H1 (cell line): ENCODE data around the gene SEZ6L. TPM values are rescaled to one million over a fixed set of nuclear protein-coding genes. Genes with fewer than 3 reads are reported as not detected.

Source experiments
- CTCF ChIA-PET: fragments of 300-600 bp; sonication (Branson Sonifier 250); formaldehyde crosslinking; loops from one replicate; lab custom pipeline; 2021; ENCODE audit not compliant: partially characterized antibody; lab: Charles Lee
- POLR2A ChIA-PET: fragments of 300-600 bp; sonication (Branson Sonifier 250); formaldehyde crosslinking; loops from one replicate; lab custom pipeline; 2021; ENCODE audit warnings: inconsistent platforms; ENCODE audit not compliant: partially characterized antibody; lab: Charles Lee
- DNase-seq, 2 experiments: peaks; one replicate each; pipeline versions ENCODE4 v3.0.0 to v3.0.0-alpha.2; 2010 to 2022; ENCODE audit warnings: low spot score in 2 of 2, low read depth in 1 of 2, mixed read lengths in 1 of 2
- FAIRE-seq: peaks from 2 replicates; lab custom pipeline; 2011; peaks lifted over from hg19 to GRCh38; lab: Jason Lieb, UNC
- H2AFZ ChIP-seq: 2 replicates; pipeline ENCODE4 v1.8.1; 2012; ENCODE audit warnings: low read length, inconsistent platforms
- H2AK5ac ChIP-seq: 2 replicates; pipeline ENCODE4 v1.6.1; 2013; ENCODE audit warnings: low read depth, low read length
- H2BK120ac ChIP-seq: replicated peaks from 2 replicates; pipeline ENCODE3; 2013; ENCODE audit warnings: low read depth, low read length, inconsistent platforms
- H2BK12ac ChIP-seq: 2 replicates; pipeline ENCODE4 v1.6.1; 2013; ENCODE audit warnings: low read depth, low read length
- H2BK15ac ChIP-seq: 2 replicates; pipeline ENCODE4 v1.6.1; 2013; ENCODE audit warnings: low read length
- H2BK20ac ChIP-seq: 2 replicates; pipeline ENCODE4 v1.6.1; 2013; ENCODE audit warnings: low read length
- H2BK5ac ChIP-seq: 2 replicates; pipeline ENCODE4 v1.6.1; 2013; ENCODE audit warnings: low read depth, low read length
- H3K14ac ChIP-seq: 2 replicates; pipeline ENCODE4 v1.6.1; 2013; ENCODE audit warnings: inconsistent platforms; ENCODE audit not compliant: insufficient read length
- H3K18ac ChIP-seq: 2 replicates; pipeline ENCODE4 v1.6.1; 2013; ENCODE audit warnings: low read length; ENCODE audit errors: extremely low read depth
- H3K23ac ChIP-seq: 2 replicates; pipeline ENCODE4 v1.6.1; 2013; ENCODE audit warnings: inconsistent platforms; ENCODE audit not compliant: insufficient read length
- H3K23me2 ChIP-seq: 2 replicates; pipeline ENCODE4 v1.6.1; 2013; ENCODE audit warnings: low read depth, low read length
- H3K27ac ChIP-seq: 2 replicates; pipeline ENCODE4 v1.6.1; 2011; ENCODE audit warnings: low read depth, low read length, inconsistent platforms
- H3K27me3 ChIP-seq, 4 experiments: replicated peaks in 1 of 4; 1 replicate in 1 of 4; 2 replicates in 3 of 4; pipeline versions ENCODE4 v1.6.1 to v1.8.1; 2011 to 2013; ENCODE audit warnings: low read length in 3 of 4, mild to moderate bottlenecking in 3 of 4, inconsistent platforms in 2 of 4, mixed read lengths in 2 of 4, moderate library complexity in 1 of 4; ENCODE audit not compliant: control insufficient read depth in 3 of 4, insufficient read depth in 3 of 4; ENCODE audit errors: extremely low read depth in 1 of 4
- H3K36me3 ChIP-seq, 4 experiments: 2 replicates each; pipeline versions ENCODE4 v1.6.1 to v1.8.1; 2011 to 2013; ENCODE audit warnings: mild to moderate bottlenecking in 4 of 4, low read length in 3 of 4, moderate library complexity in 2 of 4, control low read depth in 1 of 4, inconsistent platforms in 1 of 4; ENCODE audit not compliant: insufficient read depth in 4 of 4, control insufficient read depth in 2 of 4
- H3K4ac ChIP-seq: replicated peaks from 2 replicates; pipeline ENCODE3; 2013; ENCODE audit warnings: low read length, low read depth, mixed read lengths, inconsistent platforms; ENCODE audit not compliant: insufficient read length
- H3K4me1 ChIP-seq, 4 experiments: replicated peaks in 1 of 4; 1 replicate in 1 of 4; 2 replicates in 3 of 4; pipeline versions ENCODE4 v1.6.1 to v1.8.1; 2011 to 2013; ENCODE audit warnings: low read length in 3 of 4, inconsistent platforms in 2 of 4, mixed read lengths in 1 of 4; ENCODE audit not compliant: insufficient read depth in 4 of 4, control insufficient read depth in 3 of 4
- H3K4me2 ChIP-seq, 2 experiments: 2 replicates each; pipeline versions ENCODE4 v1.6.1 to v1.8.1; 2011 to 2013; ENCODE audit warnings: low read depth in 2 of 2, low read length in 2 of 2, control low read depth in 1 of 2, inconsistent platforms in 1 of 2, mild to moderate bottlenecking in 1 of 2; ENCODE audit not compliant: insufficient read depth in 1 of 2
- H3K4me3 ChIP-seq, 4 experiments: fragments of 200-600, 300-600 bp in 1 of 4; sonication (generic), shearing (Covaris generic), sonication (Bioruptor Twin) in 1 of 4; 2 replicates each; pipeline versions ENCODE4 v1.5.1 to v1.8.1; 2011 to 2016; ENCODE audit warnings: low read length in 4 of 4, low read depth in 3 of 4, control low read depth in 2 of 4, inconsistent platforms in 2 of 4, mild to moderate bottlenecking in 2 of 4, mixed read lengths in 1 of 4, moderate library complexity in 1 of 4; ENCODE audit not compliant: insufficient read depth in 2 of 4; ENCODE audit errors: extremely low read depth in 1 of 4
- H3K56ac ChIP-seq: replicated peaks from 2 replicates; pipeline ENCODE3; 2013; ENCODE audit warnings: low read depth, mild to moderate bottlenecking, mixed read lengths, low read length, inconsistent platforms; ENCODE audit not compliant: insufficient read length
- H3K79me1 ChIP-seq: 2 replicates; pipeline ENCODE4 v1.6.1; 2013; ENCODE audit warnings: low read depth, low read length, control low read depth
- H3K79me2 ChIP-seq, 2 experiments: 2 replicates each; pipeline versions ENCODE4 v1.6.1 to v1.8.1; 2012 to 2013; ENCODE audit warnings: low read length in 2 of 2, mild to moderate bottlenecking in 2 of 2, inconsistent platforms in 1 of 2; ENCODE audit not compliant: insufficient read depth in 2 of 2, control insufficient read depth in 1 of 2
- H3K9ac ChIP-seq, 4 experiments: replicated peaks in 1 of 4; 1 replicate in 1 of 4; 2 replicates in 3 of 4; pipeline versions ENCODE4 v1.6.1 to v1.8.1; 2011 to 2013; ENCODE audit warnings: low read depth in 3 of 4, low read length in 3 of 4, control low read depth in 2 of 4, mild to moderate bottlenecking in 2 of 4, moderate library complexity in 2 of 4, inconsistent platforms in 1 of 4; ENCODE audit errors: extremely low read depth in 1 of 4
- H3K9me3 ChIP-seq, 2 experiments: 2 replicates each; pipeline versions ENCODE4 v1.6.1 to v1.8.1; 2012 to 2013; ENCODE audit warnings: mild to moderate bottlenecking in 2 of 2, moderate library complexity in 2 of 2, control low read depth in 1 of 2, inconsistent platforms in 1 of 2, low read depth in 1 of 2, low read length in 1 of 2, mixed read lengths in 1 of 2; ENCODE audit not compliant: insufficient read depth in 2 of 2
- H4K20me1 ChIP-seq, 2 experiments: replicated peaks in 1 of 2; 2 replicates each; pipeline versions ENCODE3 to v1.8.1; 2011 to 2013; ENCODE audit warnings: inconsistent platforms in 2 of 2, low read length in 2 of 2, mild to moderate bottlenecking in 1 of 2; ENCODE audit not compliant: insufficient read depth in 2 of 2, control insufficient read depth in 1 of 2
- H4K5ac ChIP-seq: 2 replicates; pipeline ENCODE4 v1.6.1; 2013; ENCODE audit warnings: low read length, low read depth, mixed read lengths, inconsistent platforms; ENCODE audit not compliant: insufficient read length
- H4K8ac ChIP-seq: 2 replicates; pipeline ENCODE4 v1.8.0; 2013; ENCODE audit warnings: mild to moderate bottlenecking, moderate library complexity, low read length, inconsistent platforms; ENCODE audit not compliant: insufficient read depth; ENCODE audit errors: extremely low read depth
- H4K91ac ChIP-seq: replicated peaks from 2 replicates; pipeline ENCODE3; 2013; ENCODE audit warnings: low read length, mixed read lengths, inconsistent platforms; ENCODE audit not compliant: insufficient read length
- ASH2L ChIP-seq: fragments of 200-600, 300-600 bp; sonication (generic); IDR thresholded peaks from one replicate; pipeline ENCODE4 v1.7.1; 2017; ENCODE audit warnings: low read length
- ATF2 ChIP-seq: IDR thresholded peaks from 2 replicates; pipeline ENCODE4 v1.6.1; 2012; ENCODE audit warnings: low read length, inconsistent platforms
- ATF3 ChIP-seq: IDR thresholded peaks from 2 replicates; pipeline ENCODE4 v1.6.1; 2011; ENCODE audit warnings: low read depth, mild to moderate bottlenecking, low read length; ENCODE audit not compliant: insufficient read depth
- BCL11A ChIP-seq, 2 experiments: IDR thresholded peaks; one replicate each; pipeline ENCODE4 v1.6.1; 2011; ENCODE audit warnings: low read depth in 2 of 2, low read length in 2 of 2, mild to moderate bottlenecking in 2 of 2
- BRCA1 ChIP-seq: IDR thresholded peaks from 2 replicates; pipeline ENCODE4 v1.6.1; 2012; ENCODE audit warnings: low read depth, low read length, improper control_type of control experiment
- CEBPB ChIP-seq: IDR thresholded peaks from 2 replicates; pipeline ENCODE4 v1.6.1; 2012; ENCODE audit warnings: low read depth, low read length
- GABPA ChIP-seq: IDR thresholded peaks from 2 replicates; pipeline ENCODE4 v1.6.1; 2011; ENCODE audit warnings: mild to moderate bottlenecking, low read length, moderate library complexity, borderline replicate concordance; ENCODE audit not compliant: insufficient read depth
- MAX ChIP-seq: IDR thresholded peaks from 2 replicates; pipeline ENCODE4 v1.6.1; 2012; ENCODE audit warnings: inconsistent platforms
- TBP ChIP-seq: IDR thresholded peaks from 2 replicates; pipeline ENCODE4 v1.6.1; 2011; ENCODE audit warnings: low read depth, low read length, improper control_type of control experiment
- WGBS, 2 experiments: shearing (Covaris generic) in 1 of 2; methylation state at CpG; one replicate each; pipeline versions ENCODE4 v1.1.6 to v1.1.7; 2013 to 2015; ENCODE audit warnings: low lambda C conversion rate in 2 of 2, mixed read lengths in 2 of 2, inconsistent platforms in 1 of 2, low coverage in 1 of 2, missing lambda C conversion rate in 1 of 2; ENCODE audit not compliant: insufficient replicate concordance in 2 of 2, insufficient coverage in 1 of 2, insufficient read length in 1 of 2; ENCODE audit errors: extremely low coverage in 1 of 2, missing lambda C conversion rate in 1 of 2; 5-methylcytosine and 5-hydroxymethylcytosine counted together
- polyA plus RNA-seq, 7 experiments: library from polyadenylated mRNA; depleted of rRNA in 3 of 7; stranded (reverse) in 5 of 7; unstranded in 2 of 7; fragments of >200 nt in 5 of 7; fragments of 200-250 nt in 2 of 7; gene quantifications; 1 replicate in 5 of 7; 2 replicates in 1 of 7; 4 replicates in 1 of 7; pipeline versions ENCODE4 v1.2.1 to v1.2.3, GENCODE V29; 2011 to 2013; ENCODE audit warnings: missing spikeins in 2 of 7, mixed read lengths in 2 of 7
- total RNA-seq: library from RNA; stranded (reverse); fragmentation: NEBNext Ultra II Directional; extraction: Animal tissue kit (Norgen Biotek cat#: 25700); gene quantifications from 2 replicates; pipeline ENCODE4 v1.2.1, GENCODE V29; 2021

SEZ6L gene
- total and polyA plus RNA-seq, 2 of the 8 experiments (the other 6 are each of a cell fraction or from before 2014, with no cell fraction given), result 0.06 to 0.33 TPM

- H3K56ac ChIP-seq, result no peak overlapping the region
- H3K23ac ChIP-seq, result no peak overlapping the region
- H2AFZ ChIP-seq, result no peak overlapping the region
- no peak overlapping the region for H4K8ac ChIP-seq
- no peak overlapping the region for H3K4me2 ChIP-seq
- POLR2A ChIA-PET, result no interaction called here
- H2BK5ac ChIP-seq, result no peak overlapping the region
- DNase-seq (no peak), FAIRE-seq (no peak)
- H2BK20ac ChIP-seq, result no peak overlapping the region
- no peak overlapping the region for H3K18ac ChIP-seq
- H4K20me1 ChIP-seq, result no peaks in the 10 kb centered on the region
- no peaks in the 10 kb centered on the region for H3K79me1 ChIP-seq
- no peaks in the 10 kb centered on the region for H3K36me3 ChIP-seq
- H2BK15ac ChIP-seq, result no peak overlapping the region
- no peaks in the 10 kb centered on the region for H3K79me2 ChIP-seq
- CTCF ChIA-PET, result interaction anchor here (0.9 kb wide), 1 partner anchor 17 kb away, joined by 3 read pairs; no protein-coding TSS in a partner anchor
- H4K5ac ChIP-seq, result no peak overlapping the region
- no peaks in the 10 kb centered on the region for H3K9me3 ChIP-seq
- H4K91ac ChIP-seq, result no peak overlapping the region
- H2BK12ac ChIP-seq, result no peak overlapping the region
- H3K27ac ChIP-seq, result no peak overlapping the region
- H3K27me3 ChIP-seq, result no peaks in the 10 kb centered on the region; a peak in 1 of 7 replicates
- H3K14ac ChIP-seq, result no peak overlapping the region
- no peak overlapping the region for H3K9ac ChIP-seq
- no peak overlapping the region for H3K4me3 ChIP-seq
- H3K4ac ChIP-seq, result no peak overlapping the region
- H3K4me1 ChIP-seq, result no peaks in the 10 kb centered on the region
- no peaks in the 10 kb centered on the region; the same call in 1 of the 2 replicates for H3K23me2 ChIP-seq
- no peak overlapping the region for H2BK120ac ChIP-seq
- WGBS, 2 experiments, result 84% methylated on average over 6 of the region's 6 CpGs; no CpG with 5 or more reads in 1 of the 2 experiments
- no peak overlapping the region for H2AK5ac ChIP-seq
- no peak for TF ChIP-seq MAX
- no peak for TF ChIP-seq GABPA
- TF ChIP-seq TBP, result no peak
- no peak for TF ChIP-seq ATF3
- no peak for TF ChIP-seq ATF2
- no peak for TF ChIP-seq ASH2L
- TF ChIP-seq BRCA1, result no peak
- TF ChIP-seq CEBPB, result no peak
- TF ChIP-seq BCL11A (IDR thresholded peaks at IDR 0.05; ENCODE audit: low read depth in 2 of 2, low read length in 2 of 2), result no peak
Measured at GRCh38 chr22:26236991-26237390, 67.7 kb downstream of the SEZ6L start.
